OCI-LY3 (cell line): Measurements from ENCODE around the gene MOV10.

ENCODE experiments used
- H2AFZ ChIP-seq: fragments of 200-600, 300-600 bp; shearing (Covaris generic); 2 replicates; pipeline ENCODE4 v1.6.0; 2014; ENCODE audit warnings: antibody characterized with exemption, low read depth, low read length
- H3K27ac ChIP-seq: fragments of 200-600, 300-600 bp; sonication (generic); 2 replicates; pipeline ENCODE4 v1.5.1; 2014; ENCODE audit warnings: mild to moderate bottlenecking, low read length, moderate library complexity, mixed read lengths
- H3K27me3 ChIP-seq: fragments of 200-600, 300-600 bp; sonication (generic); 2 replicates; pipeline ENCODE4 v1.6.1; 2014; ENCODE audit warnings: low read depth, low read length, mixed read lengths
- H3K36me3 ChIP-seq: fragments of 200-600, 300-600 bp; sonication (generic); replicated peaks from 2 replicates; pipeline ENCODE3; 2014; ENCODE audit warnings: low read depth, low read length, mixed read lengths
- H3K4me1 ChIP-seq: fragments of 300-600, 200-600 bp; sonication (generic); 2 replicates; pipeline ENCODE4 v1.6.1; 2014; ENCODE audit warnings: low read length, mixed read lengths
- H3K4me2 ChIP-seq: fragments of 200-600, 300-600 bp; sonication (generic); 2 replicates; pipeline ENCODE4 v1.6.1; 2014; ENCODE audit warnings: low read length, mixed read lengths
- H3K4me3 ChIP-seq: fragments of 300-600, 200-600 bp; sonication (generic); 2 replicates; pipeline ENCODE4 v1.5.1; 2014; ENCODE audit warnings: antibody characterized with exemption, mild to moderate bottlenecking, low read length, moderate library complexity
- H3K79me2 ChIP-seq: fragments of 300-600, 200-600 bp; shearing (Covaris generic); 2 replicates; pipeline ENCODE4 v1.6.1; 2014; ENCODE audit warnings: mild to moderate bottlenecking, low read length, mixed read lengths
- H3K9ac ChIP-seq: fragments of 300-600, 200-600 bp; shearing (Covaris generic); 2 replicates; pipeline ENCODE4 v1.6.0; 2014; ENCODE audit warnings: mild to moderate bottlenecking, low read length, moderate library complexity
- H3K9me3 ChIP-seq: fragments of 200-600, 300-600 bp; shearing (Covaris generic); 2 replicates; pipeline ENCODE4 v1.6.1; 2014; ENCODE audit warnings: low read length, mixed read lengths; ENCODE audit not compliant: insufficient read depth
- H4K20me1 ChIP-seq: fragments of 200-600, 300-600 bp; sonication (generic); 2 replicates; pipeline ENCODE4 v1.6.1; 2016; ENCODE audit warnings: low read length, mixed read lengths; ENCODE audit not compliant: insufficient read depth
- CTCF ChIP-seq: fragments of 200-600, 300-600 bp; sonication (generic); IDR thresholded peaks from 2 replicates; pipeline ENCODE4 v1.5.1; 2014; ENCODE audit warnings: antibody characterized with exemption, low read length, low read depth
- EZH2phosphoT487 ChIP-seq: fragments of 200-600 bp; shearing (Covaris generic); IDR thresholded peaks from 2 replicates; pipeline ENCODE4 v1.6.1; 2018; ENCODE audit warnings: antibody characterized with exemption, mixed run types, low read depth

MOV10 gene

GRCh38 chr1:112626887-112627286, 47.6 kb upstream of the MOV10 start:
- Histone ChIP-seq H3K9ac (no peak overlapping the region), H3K27me3 (no peaks in the 10 kb centered on the region), H3K4me2 (no peak overlapping the region), H3K9me3 (no peaks in the 10 kb centered on the region), H4K20me1 (peaks cover 86% of the 10 kb centered on the region), H3K27ac (no peak overlapping the region), H3K4me1 (peaks cover 23% of the 10 kb centered on the region), H3K4me3 (no peak overlapping the region), H3K79me2 (peaks cover 100% of the 10 kb centered on the region), H3K36me3 (peaks cover 25% of the 10 kb centered on the region), H2AFZ (no peak overlapping the region)
- no peak for TF ChIP-seq EZH2phosphoT487
- TF ChIP-seq CTCF: no peak

GRCh38 chr1:112628516-112628915, 45.9 kb upstream of the MOV10 start:
- Histone ChIP-seq H3K4me1 (peaks cover 10% of the 10 kb centered on the region), H3K27ac (no peak overlapping the region), H3K27me3 (no peaks in the 10 kb centered on the region), H4K20me1 (peaks cover 91% of the 10 kb centered on the region), H3K4me3 (no peak overlapping the region), H3K36me3 (peaks cover 31% of the 10 kb centered on the region), H3K79me2 (peaks cover 100% of the 10 kb centered on the region), H3K4me2 (no peak overlapping the region), H3K9ac (no peak overlapping the region), H2AFZ (no peak overlapping the region), H3K9me3 (no peaks in the 10 kb centered on the region)
- TF ChIP-seq CTCF (no peak), EZH2phosphoT487 (no peak)

- Histone ChIP-seq H3K4me1 (peaks cover 16% of the 10 kb centered on the region), H3K36me3 (peaks cover 35% of the 10 kb centered on the region), H3K4me3 (no peak overlapping the region), H3K79me2 (peaks cover 100% of the 10 kb centered on the region), H3K4me2 (no peak overlapping the region), H2AFZ (no peak overlapping the region), H4K20me1 (peaks cover 95% of the 10 kb centered on the region), H3K9ac (no peak overlapping the region), H3K27ac (no peak overlapping the region), H3K9me3 (no peaks in the 10 kb centered on the region), H3K27me3 (no peaks in the 10 kb centered on the region)
- TF ChIP-seq EZH2phosphoT487: no peak
- TF ChIP-seq CTCF: no peak
Observed at GRCh38 chr1:112629256-112629655, 45.2 kb upstream of the MOV10 start.

GRCh38 chr1:112633628-112634027, 40.8 kb upstream of the MOV10 start:
- Histone ChIP-seq H4K20me1 (peaks cover 92% of the 10 kb centered on the region), H3K4me2 (no peak overlapping the region), H3K9me3 (no peaks in the 10 kb centered on the region), H3K27me3 (no peaks in the 10 kb centered on the region), H2AFZ (no peak overlapping the region), H3K79me2 (peaks cover 100% of the 10 kb centered on the region), H3K9ac (no peak overlapping the region), H3K4me3 (no peak overlapping the region), H3K4me1 (peaks cover 38% of the 10 kb centered on the region), H3K27ac (no peak overlapping the region), H3K36me3 (peaks cover 29% of the 10 kb centered on the region)
- no peak for TF ChIP-seq CTCF
- no peak for TF ChIP-seq EZH2phosphoT487
